Stimulated activated CD4-positive, alpha-beta T cell treated with anti-CD3 and anti-CD28 coated beads, Interleukin-15, amount 100 ng/mL, for 1 hour (primary cell): ENCODE results near the gene NEK10.
"Not testable (repeated sequence)": the region's sequence is repeated elsewhere in the genome, so short reads cannot be mapped to it uniquely, and the experiment has no call there.

Experiments used
- DNase-seq, 2 donors: peaks; one replicate each; pipeline ENCODE4 v3.0.0-alpha.2; 2020; ENCODE audit warnings: low read depth in 1 of 2, low spot score in 1 of 2

Gene NEK10

GRCh38 chr3:27368831-27369607 is at the start of gene NEK10:
NEK10 (minus strand) TSS chr3:27369383; CDS start chr3:27352882, 16,501 bp downstream.
- peak; percentile 76 to 88 for DNase-seq

GRCh38 chr3:27415202-27415601 is 46.0 kb upstream of the NEK10 start:
- DNase-seq: no peak

- no peak for DNase-seq
These were observed 23.9 kb upstream of the NEK10 start for GRCh38 chr3:27392950-27393679.

GRCh38 chr3:27392414-27392813 is 23.2 kb upstream of the NEK10 start:
- DNase-seq: not testable (repeated sequence)

GRCh38 chr3:27391796-27392195 is 22.6 kb upstream of the NEK10 start:
- no peak for DNase-seq

GRCh38 chr3:27387625-27388024 is 18.4 kb upstream of the NEK10 start:
- DNase-seq: no peak

- no peak for DNase-seq
These were observed 16.3 kb upstream of the NEK10 start for GRCh38 chr3:27385504-27385903.

- DNase-seq: no peak
These were observed 15.0 kb upstream of the NEK10 start for GRCh38 chr3:27384191-27384590.

GRCh38 chr3:27380433-27381357 is 11.5 kb upstream of the NEK10 start:
- DNase-seq: no peak

- DNase-seq: no peak
These were observed 9.1 kb upstream of the NEK10 start for GRCh38 chr3:27378331-27378730.

GRCh38 chr3:27376109-27376772 is 7.1 kb upstream of the NEK10 start:
- no peak for DNase-seq

GRCh38 chr3:27366062-27366591 is 3.1 kb downstream of the NEK10 start:
- no peak for DNase-seq

- DNase-seq: no peak
These were observed 8.8 kb downstream of the NEK10 start for GRCh38 chr3:27360113-27361078.

GRCh38 chr3:27358372-27358771 is 10.8 kb downstream of the NEK10 start:
- DNase-seq: no peak

- DNase-seq: peak in 1 of 2 donors; percentile 7
These were observed 11.4 kb downstream of the NEK10 start for GRCh38 chr3:27357665-27358258.

GRCh38 chr3:27356976-27357375 is 12.2 kb downstream of the NEK10 start:
- DNase-seq: no peak

- DNase-seq: no peak
These were observed 14.5 kb downstream of the NEK10 start for GRCh38 chr3:27354588-27355203.

GRCh38 chr3:27354161-27354560 is 15.0 kb downstream of the NEK10 start:
- DNase-seq: no peak

GRCh38 chr3:27353221-27353620 is 16.0 kb downstream of the NEK10 start:
- no peak for DNase-seq
